Hepatocyte (in vitro differentiated cells): ENCODE data around the gene BCL2. TPM values are rescaled to one million over a fixed set of nuclear protein-coding genes. Genes with fewer than 3 reads are reported as not detected.

Experiments
- DNase-seq: peaks from one replicate; pipeline ENCODE4 v3.0.0-alpha.2; 2016; ENCODE audit warnings: low spot score
- H2AFZ ChIP-seq: fragments of 200-600 bp; sonication (generic); 2 replicates; pipeline ENCODE4 v1.6.0; 2016; ENCODE audit warnings: antibody characterized with exemption, mild to moderate bottlenecking
- H3K27ac ChIP-seq: fragments of 200-600 bp; sonication (generic); 2 replicates; pipeline ENCODE4 v1.5.1; 2016; ENCODE audit warnings: mild to moderate bottlenecking
- H3K27me3 ChIP-seq: fragments of 200-600 bp; sonication (generic); 2 replicates; pipeline ENCODE4 v1.6.1; 2016
- H3K36me3 ChIP-seq: fragments of 200-600 bp; sonication (generic); replicated peaks from 2 replicates; pipeline ENCODE4 v1.5.1; 2016; ENCODE audit warnings: low read depth; ENCODE audit not compliant: insufficient read depth
- H3K4me1 ChIP-seq: fragments of 200-600 bp; sonication (generic); 2 replicates; pipeline ENCODE4 v1.5.1; 2016; ENCODE audit warnings: mild to moderate bottlenecking, moderate library complexity; ENCODE audit not compliant: insufficient read depth
- H3K4me2 ChIP-seq: fragments of 200-600 bp; sonication (generic); 2 replicates; pipeline ENCODE4 v1.6.0; 2016
- H3K4me3 ChIP-seq: fragments of 200-600 bp; sonication (generic); 2 replicates; pipeline ENCODE4 v1.5.1; 2016; ENCODE audit warnings: mild to moderate bottlenecking
- H3K79me2 ChIP-seq: fragments of 200-600 bp; sonication (generic); 2 replicates; pipeline ENCODE4 v1.6.0; 2017; ENCODE audit warnings: mild to moderate bottlenecking
- H3K9me2 ChIP-seq: fragments of 200-600 bp; sonication (generic); replicated peaks from 2 replicates; pipeline ENCODE4 v1.6.0; 2017; ENCODE audit warnings: mild to moderate bottlenecking; ENCODE audit not compliant: insufficient read depth
- H3K9me3 ChIP-seq: fragments of 200-600 bp; sonication (generic); 2 replicates; pipeline ENCODE4 v1.5.1; 2016; ENCODE audit warnings: low read depth, mild to moderate bottlenecking
- H4K20me1 ChIP-seq: fragments of 200-600 bp; sonication (generic); 2 replicates; pipeline ENCODE4 v1.6.0; 2016; ENCODE audit warnings: mild to moderate bottlenecking; ENCODE audit not compliant: insufficient read depth, poor library complexity, severe bottlenecking
- EZH2 ChIP-seq: fragments of 200-600 bp; sonication (generic); IDR thresholded peaks from 2 replicates; pipeline ENCODE4 v1.6.1; 2016; ENCODE audit warnings: antibody characterized with exemption, mild to moderate bottlenecking, borderline replicate concordance
- EZH2phosphoT487 ChIP-seq: fragments of 200-600 bp; sonication (generic); IDR thresholded peaks from one replicate; pipeline ENCODE4 v1.6.1; 2018; ENCODE audit warnings: antibody characterized with exemption, mild to moderate bottlenecking, low read depth, moderate library complexity; ENCODE audit not compliant: unreplicated experiment, severe bottlenecking
- whole genome bisulfite sequencing: methylation state at CpG from one replicate; pipeline ENCODE4 v1.1.6; 2016; ENCODE audit warnings: low lambda C conversion rate; ENCODE audit errors: missing lambda C conversion rate; 5-methylcytosine and 5-hydroxymethylcytosine counted together
- polyA plus RNA-seq: library from polyadenylated mRNA; unstranded; fragments of >200 nt; fragmentation: Nextera tagmentation; extraction: Ambion mirVana; gene quantifications from 2 replicates; pipeline ENCODE4 v1.2.1, GENCODE V29; 2016
- total RNA-seq: library from RNA; depleted of rRNA; stranded (reverse); fragments of >200 nt; gene quantifications from 2 replicates; pipeline ENCODE4 v1.2.3, GENCODE V29; 2014
- TF ChIP-seq, protein P1 (sequence below): fragments of 200-600 bp; sonication (generic); IDR thresholded peaks from 2 replicates; pipeline ENCODE4 v1.5.1; 2016; ENCODE audit warnings: antibody characterized with exemption, mild to moderate bottlenecking; ENCODE audit not compliant: poor library complexity

The BCL2 gene
- total and polyA plus RNA-seq, 2 experiments from 2014 or later = 1.0 to 11.4 TPM

GRCh38 chr18:63257453-63257852, 62.1 kb downstream of the BCL2 start:
- Histone ChIP-seq H2AFZ (no peak overlapping the region), H3K4me2 (no peak overlapping the region), H3K27ac (no peak overlapping the region), H3K4me1 (peaks cover 18% of the 10 kb centered on the region), H3K4me3 (no peak overlapping the region), H3K79me2 (no peaks in the 10 kb centered on the region), H4K20me1 (peaks cover 2% of the 10 kb centered on the region), H3K36me3 (no peaks in the 10 kb centered on the region), H3K9me2 (no peaks in the 10 kb centered on the region), H3K27me3 (no peaks in the 10 kb centered on the region), H3K9me3 (no peaks in the 10 kb centered on the region)
- TF ChIP-seq, protein P1, sequence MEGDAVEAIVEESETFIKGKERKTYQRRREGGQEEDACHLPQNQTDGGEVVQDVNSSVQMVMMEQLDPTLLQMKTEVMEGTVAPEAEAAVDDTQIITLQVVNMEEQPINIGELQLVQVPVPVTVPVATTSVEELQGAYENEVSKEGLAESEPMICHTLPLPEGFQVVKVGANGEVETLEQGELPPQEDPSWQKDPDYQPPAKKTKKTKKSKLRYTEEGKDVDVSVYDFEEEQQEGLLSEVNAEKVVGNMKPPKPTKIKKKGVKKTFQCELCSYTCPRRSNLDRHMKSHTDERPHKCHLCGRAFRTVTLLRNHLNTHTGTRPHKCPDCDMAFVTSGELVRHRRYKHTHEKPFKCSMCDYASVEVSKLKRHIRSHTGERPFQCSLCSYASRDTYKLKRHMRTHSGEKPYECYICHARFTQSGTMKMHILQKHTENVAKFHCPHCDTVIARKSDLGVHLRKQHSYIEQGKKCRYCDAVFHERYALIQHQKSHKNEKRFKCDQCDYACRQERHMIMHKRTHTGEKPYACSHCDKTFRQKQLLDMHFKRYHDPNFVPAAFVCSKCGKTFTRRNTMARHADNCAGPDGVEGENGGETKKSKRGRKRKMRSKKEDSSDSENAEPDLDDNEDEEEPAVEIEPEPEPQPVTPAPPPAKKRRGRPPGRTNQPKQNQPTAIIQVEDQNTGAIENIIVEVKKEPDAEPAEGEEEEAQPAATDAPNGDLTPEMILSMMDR = no peak
- TF ChIP-seq EZH2phosphoT487 = no peak
- no peak for TF ChIP-seq EZH2
- WGBS = 88% methylated on average over 5 of the region's 5 CpGs
- no peak for DNase-seq

DNA sequence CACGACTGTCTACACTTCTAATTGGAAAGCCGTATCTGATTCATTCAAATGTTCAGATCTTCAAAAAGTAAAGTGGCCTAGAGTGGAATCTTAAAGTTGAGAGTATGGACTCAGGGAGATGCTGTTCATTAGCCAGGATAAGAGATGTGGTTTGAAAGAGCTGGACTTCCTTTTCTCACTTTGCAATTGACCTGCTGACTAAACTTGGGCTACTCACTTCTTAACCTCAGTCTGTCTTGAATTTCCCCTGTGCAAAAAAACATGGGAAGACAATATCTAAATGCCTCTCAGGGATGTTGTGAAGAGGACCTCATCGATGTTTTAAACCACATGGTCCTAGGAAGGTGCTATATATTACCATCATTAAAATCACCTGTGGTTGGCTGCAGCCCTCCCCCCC, 64.1 kb downstream of the BCL2 start:
- Histone ChIP-seq H3K4me2 (no peak overlapping the region), H3K36me3 (no peaks in the 10 kb centered on the region), H2AFZ (no peak overlapping the region), H3K4me3 (no peak overlapping the region), H3K4me1 (peaks cover 12% of the 10 kb centered on the region), H3K27ac (no peak overlapping the region), H3K79me2 (no peaks in the 10 kb centered on the region), H3K9me2 (no peaks in the 10 kb centered on the region), H3K27me3 (no peaks in the 10 kb centered on the region), H4K20me1 (peaks cover 2% of the 10 kb centered on the region), H3K9me3 (no peaks in the 10 kb centered on the region)
- no peak for DNase-seq
- 93% methylated on average over 3 of the region's 3 CpGs for WGBS
- TF ChIP-seq EZH2 = no peak
- TF ChIP-seq EZH2phosphoT487 = no peak
- TF ChIP-seq, protein P1 = no peak

DNA sequence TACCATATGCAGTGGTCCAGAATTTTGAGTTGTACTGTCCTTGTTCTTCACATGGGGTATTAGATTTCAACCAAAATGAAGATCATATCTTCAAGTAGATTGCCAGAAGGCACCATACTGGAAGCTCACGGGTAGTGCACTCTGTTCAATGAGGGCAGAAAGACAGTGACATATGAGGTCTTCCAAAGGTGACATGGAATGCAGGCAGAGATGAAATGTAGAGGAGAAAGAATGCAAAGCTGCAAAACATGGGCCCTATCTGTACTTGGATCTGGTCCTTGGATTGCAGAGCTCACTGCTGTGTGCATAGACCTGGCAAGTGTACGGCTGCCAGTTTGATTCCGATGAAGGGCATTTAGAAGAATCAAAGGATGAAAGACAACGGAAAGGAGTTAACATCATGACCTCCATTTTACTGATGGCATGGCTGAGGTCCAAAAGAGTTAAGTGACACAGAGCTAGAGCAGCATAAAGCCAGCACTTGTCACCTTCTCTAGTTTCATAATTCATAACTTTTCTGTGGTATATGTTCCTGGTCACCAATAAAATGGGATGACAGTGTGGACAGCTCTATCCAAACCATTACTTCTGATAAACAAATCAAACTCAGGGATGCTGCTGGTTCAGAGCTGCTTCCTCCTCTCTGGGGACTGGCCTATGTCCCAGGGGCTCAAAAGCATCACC, 64.7 kb downstream of the BCL2 start:
- Histone ChIP-seq H3K4me3 (no peak overlapping the region), H3K36me3 (no peaks in the 10 kb centered on the region), H3K4me1 (peaks cover 6% of the 10 kb centered on the region), H3K27me3 (no peaks in the 10 kb centered on the region), H3K9me2 (no peaks in the 10 kb centered on the region), H2AFZ (no peak overlapping the region), H3K4me2 (no peak overlapping the region), H3K27ac (no peak overlapping the region), H3K79me2 (no peaks in the 10 kb centered on the region), H3K9me3 (no peaks in the 10 kb centered on the region), H4K20me1 (peaks cover 2% of the 10 kb centered on the region)
- DNase-seq = no peak
- TF ChIP-seq, protein P1 = no peak
- TF ChIP-seq EZH2phosphoT487 = no peak
- no peak for TF ChIP-seq EZH2
- WGBS = 93% methylated on average over 4 of the region's 4 CpGs
